ENCODE results near the gene WDR36. TPM values are rescaled to one million over a fixed set of nuclear protein-coding genes. Genes with fewer than 3 reads are reported as not detected.

The WDR36 gene
- total RNA-seq, 4 donors from 2014 or later: 13.4 to 16.5 (median 14.7) TPM

- H3K27ac ChIP-seq: no peak overlapping the region
- TF ChIP-seq POLR2A (IDR thresholded peaks at IDR 0.05): no peak
- no peak for TF ChIP-seq CTCF (IDR thresholded peaks at IDR 0.05)
- DNase-seq: no peak
- H3K36me3 ChIP-seq: peaks cover 0 to 11% (median 0%) of the 10 kb centered on the region in 3 donors
- no peaks in the 10 kb centered on the region for H3K27me3 ChIP-seq
- no peaks in the 10 kb centered on the region for H3K9me3 ChIP-seq
- no peaks in the 10 kb centered on the region for H3K4me1 ChIP-seq
- H3K4me3 ChIP-seq: no peak overlapping the region
Measured at GRCh38 chr5:111131356-111131755, 39.2 kb downstream of the WDR36 start.

GRCh38 chr5:111132076-111132475, 39.9 kb downstream of the WDR36 start:
- Histone ChIP-seq H3K27ac (no peak overlapping the region), H3K4me3 (no peak overlapping the region), H3K36me3 (peaks cover 0 to 4% (median 0%) of the 10 kb centered on the region in 3 donors), H3K27me3 (no peaks in the 10 kb centered on the region), H3K4me1 (no peaks in the 10 kb centered on the region), H3K9me3 (no peaks in the 10 kb centered on the region)
- TF ChIP-seq POLR2A (IDR thresholded peaks at IDR 0.05) (no peak), CTCF (IDR thresholded peaks at IDR 0.05) (no peak)
- DNase-seq: no peak

GRCh38 chr5:111132731-111133435, 40.7 kb downstream of the WDR36 start:
- Histone ChIP-seq H3K9me3 (no peaks in the 10 kb centered on the region), H3K36me3 (peaks cover 0 to 2% (median 0%) of the 10 kb centered on the region in 3 donors), H3K27ac (no peak overlapping the region), H3K27me3 (no peaks in the 10 kb centered on the region), H3K4me3 (no peak overlapping the region), H3K4me1 (no peaks in the 10 kb centered on the region)
- TF ChIP-seq POLR2A (IDR thresholded peaks at IDR 0.05): no peak
- TF ChIP-seq CTCF (IDR thresholded peaks at IDR 0.05): no peak
- no peak for DNase-seq

GRCh38 chr5:111133436-111133751, 41.2 kb downstream of the WDR36 start:
- TF ChIP-seq POLR2A (IDR thresholded peaks at IDR 0.05) (no peak), CTCF (IDR thresholded peaks at IDR 0.05) (no peak)
- no peak for DNase-seq
- Histone ChIP-seq H3K27ac (no peak overlapping the region), H3K4me3 (no peak overlapping the region), H3K36me3 (no peaks in the 10 kb centered on the region), H3K4me1 (no peaks in the 10 kb centered on the region), H3K9me3 (no peaks in the 10 kb centered on the region), H3K27me3 (no peaks in the 10 kb centered on the region)

- Histone ChIP-seq H3K9me3 (no peaks in the 10 kb centered on the region), H3K4me1 (no peaks in the 10 kb centered on the region), H3K27ac (no peak overlapping the region), H3K27me3 (no peaks in the 10 kb centered on the region), H3K4me3 (no peak overlapping the region), H3K36me3 (no peaks in the 10 kb centered on the region)
- TF ChIP-seq POLR2A (IDR thresholded peaks at IDR 0.05) (no peak), CTCF (IDR thresholded peaks at IDR 0.05) (no peak)
- DNase-seq: no peak
Measured at GRCh38 chr5:111134087-111134486, 41.9 kb downstream of the WDR36 start.

GRCh38 chr5:111134864-111135263, 42.7 kb downstream of the WDR36 start:
- no peaks in the 10 kb centered on the region for H3K9me3 ChIP-seq
- no peak overlapping the region for H3K4me3 ChIP-seq
- TF ChIP-seq POLR2A (IDR thresholded peaks at IDR 0.05) (no peak), CTCF (IDR thresholded peaks at IDR 0.05) (no peak)
- H3K4me1 ChIP-seq: no peaks in the 10 kb centered on the region
- H3K27me3 ChIP-seq: no peaks in the 10 kb centered on the region
- DNase-seq: no peak
- no peak overlapping the region for H3K27ac ChIP-seq
- no peaks in the 10 kb centered on the region for H3K36me3 ChIP-seq
